Neural cell (in vitro differentiated cells): ENCODE results near the gene PRKG1.

Source experiments
- CTCF ChIP-seq: fragments of 450-650 bp; IDR thresholded peaks from 2 replicates; pipeline ENCODE4 v1.5.1; 2014; ENCODE audit warnings: antibody characterized with exemption, mild to moderate bottlenecking, moderate library complexity; ENCODE audit not compliant: poor library complexity, severe bottlenecking
- EP300 ChIP-seq: fragments of 450-650 bp; conservative IDR thresholded peaks from 2 replicates; pipeline ENCODE4 v1.6.1; 2014; ENCODE audit warnings: antibody characterized with exemption, mild to moderate bottlenecking, moderate library complexity; ENCODE audit not compliant: poor library complexity, severe bottlenecking
- EZH2 ChIP-seq: fragments of 200-600, 300-800 bp; shearing (Covaris generic), sonication (generic); IDR thresholded peaks from 2 replicates; pipeline ENCODE4 v1.6.1; 2014; ENCODE audit warnings: antibody characterized with exemption, low read length, borderline replicate concordance, mild to moderate bottlenecking; ENCODE audit not compliant: insufficient read depth, poor library complexity, severe bottlenecking
- POLR2AphosphoS5 ChIP-seq: IDR thresholded peaks from 2 replicates; pipeline ENCODE4 v1.6.1; 2012
- RAD21 ChIP-seq: fragments of 450-650 bp; conservative IDR thresholded peaks from 2 replicates; pipeline ENCODE4 v1.6.1; 2014; ENCODE audit warnings: antibody characterized with exemption, mild to moderate bottlenecking, moderate library complexity
- REST ChIP-seq: IDR thresholded peaks from 2 replicates; pipeline ENCODE4 v1.6.1; 2012; ENCODE audit warnings: borderline replicate concordance
- SMC3 ChIP-seq: fragments of 450-650 bp; conservative IDR thresholded peaks from 2 replicates; pipeline ENCODE4 v1.6.1; 2014; ENCODE audit warnings: antibody characterized with exemption, mild to moderate bottlenecking, moderate library complexity; ENCODE audit not compliant: poor library complexity
- TAF1 ChIP-seq: IDR thresholded peaks from 2 replicates; pipeline ENCODE4 v1.6.1; 2012; ENCODE audit warnings: low read depth

GRCh38 chr10:51937308-51938140, 863.2 kb downstream of the PRKG1 start:
- TF ChIP-seq EZH2 (no peak), CTCF (no peak), EP300 (no peak), TAF1 (no peak), POLR2AphosphoS5 (no peak), REST (no peak), RAD21 (no peak), SMC3 (no peak)
